Endometrial microvascular endothelial cells (primary cell): ENCODE measurements around the gene CHGA. TPM values are rescaled to one million over a fixed set of nuclear protein-coding genes. Genes with fewer than 3 reads are reported as not detected.

Experiments used
- in situ Hi-C: cut with HindIII; loops from 2 replicates; pipeline ENCODE4 v1.10.0; 2017; ENCODE audit warnings: low sequenced_read_pairs, low pct_unique_long_range_greater_than_20kb; ENCODE audit errors: inconsistent ontology term
- total RNA-seq: library from RNA; depleted of rRNA; stranded (reverse); fragments of >200 nt; gene quantifications from one replicate; pipeline ENCODE4 v1.2.3, GENCODE V29; 2015; ENCODE audit errors: inconsistent ontology term

The CHGA gene
- total RNA-seq, 1 donor from 2014 or later: not detected

GRCh38 chr14:92953526-92953925, 30.6 kb downstream of the CHGA start:
- in situ Hi-C loops: no loop called here

- in situ Hi-C loops: no loop called here
Measured at GRCh38 chr14:92954933-92955332, 32.0 kb downstream of the CHGA start.

- in situ Hi-C loops: no loop called here
Measured at GRCh38 chr14:92955381-92955780, 32.4 kb downstream of the CHGA start.

GRCh38 chr14:92956961-92957360, 34.0 kb downstream of the CHGA start:
- in situ Hi-C loops: no loop called here

- in situ Hi-C loops: no loop called here
Measured at GRCh38 chr14:92958373-92959188, 35.6 kb downstream of the CHGA start.

- in situ Hi-C loops: no loop called here
Measured at GRCh38 chr14:92959189-92959531, 36.2 kb downstream of the CHGA start.

- in situ Hi-C loops: loop anchor here (10.0 kb wide), 1 partner anchor 155 kb away; the partner anchor contains the start of gene ITPK1
Measured at GRCh38 chr14:92959761-92960680, 37.1 kb downstream of the CHGA start.

GRCh38 chr14:92960706-92961566, 38.0 kb downstream of the CHGA start:
- in situ Hi-C loops: loop anchor here (10.0 kb wide), 1 partner anchor 154 kb away; the partner anchor contains the start of gene ITPK1

GRCh38 chr14:92961567-92961855, 38.6 kb downstream of the CHGA start:
- in situ Hi-C loops: loop anchor here (10.0 kb wide), 1 partner anchor 153 kb away; the partner anchor contains the start of gene ITPK1

- in situ Hi-C loops: loop anchor here (10.0 kb wide), 1 partner anchor 153 kb away; the partner anchor contains the start of gene ITPK1
Measured at GRCh38 chr14:92962031-92962830, 39.3 kb downstream of the CHGA start.

- in situ Hi-C loops: loop anchor here (10.0 kb wide), 1 partner anchor 152 kb away; the partner anchor contains the start of gene ITPK1
Measured at GRCh38 chr14:92962831-92963095, 39.8 kb downstream of the CHGA start.

- in situ Hi-C loops: loop anchor here (10.0 kb wide), 1 partner anchor 151 kb away; the partner anchor contains the start of gene ITPK1
Measured at GRCh38 chr14:92963301-92964123, 40.6 kb downstream of the CHGA start.

- in situ Hi-C loops: loop anchor here (10.0 kb wide), 1 partner anchor 150 kb away; the partner anchor contains the start of gene ITPK1
Measured at GRCh38 chr14:92964124-92965109, 41.5 kb downstream of the CHGA start.

GRCh38 chr14:92965281-92965680, 42.3 kb downstream of the CHGA start:
- in situ Hi-C loops: loop anchor here (10.0 kb wide), 1 partner anchor 150 kb away; the partner anchor contains the start of gene ITPK1

GRCh38 chr14:92967346-92967926, 44.5 kb downstream of the CHGA start:
- in situ Hi-C loops: loop anchor here (10.0 kb wide), 1 partner anchor 147 kb away; the partner anchor contains the start of gene ITPK1
